Activated T-cell treated with anti-CD3 and anti-CD28 coated beads, Interleukin-2, amount 50 U/mL, for 4 hours (primary cell): ENCODE measurements around the gene NQO2. TPM values are rescaled to one million over a fixed set of nuclear protein-coding genes. Genes with fewer than 3 reads are reported as not detected.

Experiments used
- ATAC-seq, 2 donors: fragments of 200-7000 bp; cut with Tn5 transposase; one replicate each; pipeline ENCODE4 v1.10.0; 2021
- DNase-seq: peaks from one replicate; pipeline ENCODE4 v3.0.0-alpha.2; 2020
- H3K27me3 Mint-ChIP-seq: one replicate; pipeline ENCODE4 v1.8.0; 2021; ENCODE audit warnings: low read depth, mixed read lengths
- H3K36me3 Mint-ChIP-seq: one replicate; pipeline ENCODE4 v1.8.0; 2022; ENCODE audit warnings: mixed read lengths; ENCODE audit not compliant: insufficient read depth
- H3K4me1 Mint-ChIP-seq: one replicate; pipeline ENCODE4 v1.8.0; 2021; ENCODE audit warnings: low read depth, mixed read lengths
- H3K4me3 Mint-ChIP-seq: one replicate; pipeline ENCODE4 v1.8.0; 2021; ENCODE audit warnings: mild to moderate bottlenecking, moderate library complexity, mixed read lengths
- H3K9me3 Mint-ChIP-seq: one replicate; pipeline ENCODE4 v1.8.0; 2021; ENCODE audit warnings: mixed read lengths
- total RNA-seq, 3 donors: library from RNA; stranded (reverse); gene quantifications; one replicate each; pipeline ENCODE4 v1.2.1, GENCODE V29; 2021

The NQO2 gene
- total RNA-seq, 3 donors from 2014 or later: 35.5 to 41.8 (median 38.4) TPM

DNA sequence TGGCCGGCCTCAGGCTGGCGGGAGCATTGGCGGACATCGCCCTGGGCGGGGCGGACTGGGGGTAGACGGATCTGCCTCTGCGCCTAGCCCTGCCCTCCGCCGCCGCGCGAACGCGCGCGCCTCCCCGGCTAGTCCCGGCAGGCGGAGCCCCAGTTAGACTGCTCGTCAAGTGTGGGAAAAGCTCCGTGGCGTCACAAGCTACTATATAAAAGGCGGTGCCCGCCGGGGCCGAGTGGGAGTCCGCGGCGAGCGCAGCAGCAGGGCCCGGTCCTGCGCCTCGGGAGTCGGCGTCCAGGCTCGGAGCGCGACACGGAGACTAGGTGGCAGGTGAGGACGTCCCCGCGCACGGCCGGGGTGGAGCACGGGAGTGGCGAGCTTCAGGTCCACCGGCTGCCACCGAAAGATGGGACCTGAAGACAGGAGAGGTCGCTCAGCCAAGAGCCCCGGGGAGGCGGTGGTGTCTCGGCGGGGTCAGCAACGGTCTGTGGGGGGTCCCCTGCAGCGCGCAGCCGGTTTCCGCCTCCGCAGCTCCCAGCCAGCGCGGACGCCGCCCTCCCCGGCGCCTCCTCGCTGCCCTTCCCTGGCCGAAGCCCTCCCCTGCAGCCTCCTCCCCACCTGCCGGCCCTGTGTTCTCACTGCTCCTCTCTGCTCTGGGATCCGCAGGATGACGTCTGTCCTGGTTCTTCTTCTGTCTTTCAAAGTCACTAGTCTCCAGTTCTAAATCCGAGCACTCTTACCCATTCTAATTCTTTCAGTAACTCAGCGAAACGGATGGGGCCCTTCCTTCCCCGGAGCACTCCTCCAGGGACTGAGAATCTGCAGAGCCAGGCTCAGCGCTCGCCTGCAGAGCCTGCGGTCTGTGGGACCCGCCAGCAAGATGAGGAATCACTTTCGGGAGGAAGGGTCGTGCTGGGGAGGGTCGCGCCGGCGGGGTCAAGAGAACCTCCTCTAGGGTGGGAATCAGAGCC lies 64.3 kb downstream of the NQO2 start:
- peak; percentile 88 for DNase-seq
- ATAC-seq: peak; percentile 80 to 85
- H3K4me3 Mint-ChIP-seq: peak overlapping the region; percentile 89
- no peaks in the 10 kb centered on the region for H3K9me3 Mint-ChIP-seq
- H3K4me1 Mint-ChIP-seq: peaks cover 31% of the 10 kb centered on the region
- no peaks in the 10 kb centered on the region for H3K36me3 Mint-ChIP-seq
- no peaks in the 10 kb centered on the region for H3K27me3 Mint-ChIP-seq

DNA sequence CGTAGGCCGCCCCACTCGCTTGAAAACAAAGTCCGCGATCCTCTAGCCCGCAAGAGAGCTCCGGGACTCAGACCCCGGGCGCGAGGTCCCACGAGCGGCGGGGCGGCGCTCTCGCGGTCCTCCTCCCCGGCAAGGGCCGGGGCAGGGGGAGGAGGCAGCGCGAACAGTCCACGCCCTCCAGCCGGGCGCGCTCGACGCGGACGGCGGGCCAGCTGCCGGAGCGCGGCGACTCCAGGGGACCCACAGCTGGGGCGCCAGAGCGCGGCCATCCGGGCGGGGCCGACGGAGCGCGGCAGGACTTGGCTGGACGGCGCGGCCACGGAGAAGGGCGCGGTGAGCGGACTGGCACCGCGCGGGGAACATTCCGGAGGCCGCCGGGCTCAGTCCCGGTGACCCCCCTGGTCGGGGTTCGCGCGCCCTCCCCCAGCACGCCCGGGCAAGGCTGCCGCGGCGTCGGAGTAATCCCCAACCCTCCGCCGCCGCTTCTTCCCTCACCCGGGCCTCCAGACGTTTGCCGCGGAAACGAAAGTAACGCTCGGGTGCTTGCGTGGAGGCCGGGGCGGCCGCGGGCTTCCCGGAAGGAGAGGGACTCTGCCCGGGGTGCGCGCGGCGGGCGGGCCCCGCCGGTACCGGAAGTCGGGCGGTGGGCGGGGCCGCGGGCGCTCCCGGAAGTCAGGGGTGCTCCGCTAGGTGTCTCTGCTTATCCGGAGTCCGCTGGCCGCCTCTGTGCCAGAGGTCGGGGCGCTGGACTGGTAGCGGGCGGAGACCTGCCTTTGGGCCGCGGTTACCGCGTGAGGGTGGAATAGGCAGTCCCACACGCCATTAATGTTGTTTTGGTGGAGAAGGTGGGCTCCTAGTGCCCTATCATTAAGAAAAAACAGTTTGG lies 68.9 kb downstream of the NQO2 start, which contains the start of gene RIPK1:
Gene RIPK1 (plus strand): TSS at position 166 of the 886 bp plus-strand sequence. CDS start 8,330 bp downstream, outside the sequence.
- Mint-ChIP-seq H3K27me3 (no peaks in the 10 kb centered on the region), H3K36me3 (peaks cover 3% of the 10 kb centered on the region), H3K4me1 (peaks cover 62% of the 10 kb centered on the region)

More for the DNA sequence above, 68.9 kb downstream of the NQO2 start, which contains the start of gene RIPK1:
- Mint-ChIP-seq H3K4me3 (peak within 1 kb of the TSS; percentile 90), H3K9me3 (no peaks in the 10 kb centered on the region)
- ATAC-seq (peak; percentile 83), DNase-seq (peak; percentile 93)

Other genes starting within 250 kb of the NQO2 start
- under 1 TPM; 0.08 to 0.18 (median 0.11) TPM for gene MYLK4, start 249.0 kb upstream of the NQO2 start, total RNA-seq
- 10 to 100 TPM; 44.1 to 52.1 (median 49.0) TPM for gene WRNIP1, start 234.5 kb upstream of the NQO2 start, total RNA-seq
- gene SERPINB1, start 158.0 kb upstream of the NQO2 start, total RNA-seq: 10 to 100 TPM; 16.7 to 19.3 (median 18.0) TPM
- 10 to 100 TPM; 41.0 to 48.0 (median 42.4) TPM for gene SERPINB9, start 96.6 kb upstream of the NQO2 start, total RNA-seq
- 10 to 100 TPM; 14.9 to 15.9 (median 15.3) TPM for gene SERPINB6, start 28.3 kb upstream of the NQO2 start, total RNA-seq
- 10 to 100 TPM; 16.5 to 17.4 (median 16.6) TPM for gene RIPK1, start 68.6 kb downstream of the NQO2 start, total RNA-seq
- 1 to 10 TPM; 3.5 to 6.1 (median 4.5) TPM for gene BPHL, start 118.8 kb downstream of the NQO2 start, total RNA-seq
- 1 to 10 TPM; 5.4 to 7.7 (median 7.1) TPM for gene TUBB2A, start 157.7 kb downstream of the NQO2 start, total RNA-seq
- gene TUBB2B, start 227.8 kb downstream of the NQO2 start, total RNA-seq: under 1 TPM; 0.42 to 0.73 (median 0.61) TPM